OCI-LY7 (cell line): ENCODE measurements around the gene POLRMT.

Experiments used
- EZH2phosphoT487 ChIP-seq: fragments of 200-600 bp; sonication (generic); IDR thresholded peaks from 2 replicates; pipeline ENCODE4 v1.6.1; 2018; ENCODE audit warnings: low read depth, borderline replicate concordance, mild to moderate bottlenecking, mixed run types, antibody characterized with exemption, low read length, moderate library complexity, mixed read lengths
- TF ChIP-seq, protein P1 (sequence below): fragments of 200-600 bp; sonication (generic); conservative IDR thresholded peaks from 2 replicates; pipeline ENCODE4 v1.5.1; 2014; ENCODE audit warnings: mild to moderate bottlenecking, antibody characterized with exemption, low read length, moderate library complexity, mixed read lengths

DNA sequence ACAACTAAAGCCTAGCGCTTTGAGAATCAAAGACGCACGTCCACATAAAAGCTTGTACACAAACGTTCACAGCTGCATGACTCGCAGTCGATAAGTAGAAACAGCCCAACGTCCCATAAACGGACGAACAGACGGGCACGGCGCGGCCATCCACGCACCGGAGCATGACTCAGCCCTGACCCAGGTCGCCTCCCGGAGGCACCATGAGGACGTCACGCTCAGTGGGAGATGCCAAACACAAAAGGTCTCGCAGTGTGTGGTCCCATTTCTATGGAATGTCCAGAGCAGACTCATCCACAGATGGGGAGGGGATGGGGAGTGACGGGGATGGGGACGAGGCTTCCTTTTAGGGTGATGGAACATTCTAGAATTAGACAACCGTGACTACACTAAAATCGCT lies 9.4 kb downstream of the POLRMT start:
- TF ChIP-seq, protein P1, sequence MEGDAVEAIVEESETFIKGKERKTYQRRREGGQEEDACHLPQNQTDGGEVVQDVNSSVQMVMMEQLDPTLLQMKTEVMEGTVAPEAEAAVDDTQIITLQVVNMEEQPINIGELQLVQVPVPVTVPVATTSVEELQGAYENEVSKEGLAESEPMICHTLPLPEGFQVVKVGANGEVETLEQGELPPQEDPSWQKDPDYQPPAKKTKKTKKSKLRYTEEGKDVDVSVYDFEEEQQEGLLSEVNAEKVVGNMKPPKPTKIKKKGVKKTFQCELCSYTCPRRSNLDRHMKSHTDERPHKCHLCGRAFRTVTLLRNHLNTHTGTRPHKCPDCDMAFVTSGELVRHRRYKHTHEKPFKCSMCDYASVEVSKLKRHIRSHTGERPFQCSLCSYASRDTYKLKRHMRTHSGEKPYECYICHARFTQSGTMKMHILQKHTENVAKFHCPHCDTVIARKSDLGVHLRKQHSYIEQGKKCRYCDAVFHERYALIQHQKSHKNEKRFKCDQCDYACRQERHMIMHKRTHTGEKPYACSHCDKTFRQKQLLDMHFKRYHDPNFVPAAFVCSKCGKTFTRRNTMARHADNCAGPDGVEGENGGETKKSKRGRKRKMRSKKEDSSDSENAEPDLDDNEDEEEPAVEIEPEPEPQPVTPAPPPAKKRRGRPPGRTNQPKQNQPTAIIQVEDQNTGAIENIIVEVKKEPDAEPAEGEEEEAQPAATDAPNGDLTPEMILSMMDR, result 0 out of 2 replicates have a peak, but pooled peaks have one; percentile 29
- TF ChIP-seq EZH2phosphoT487, result no peak
